ENCODE measurements around the gene STK40. TPM values are rescaled to one million over a fixed set of nuclear protein-coding genes. Genes with fewer than 3 reads are reported as not detected.

Gene STK40
- total RNA-seq, 1 experiment from 2014 or later, result 26.2 TPM

- Histone ChIP-seq H2BK120ac (ENCODE audit: low read depth, low read length, poor library complexity, severe bottlenecking) (no peak overlapping the region), H3K23me2 (ENCODE audit: insufficient read length, low read depth, low read length, poor library complexity, severe bottlenecking) (no peaks in the 10 kb centered on the region), H2BK12ac (ENCODE audit: insufficient read length, low read depth, low read length) (no peak overlapping the region), H3T11ph (ENCODE audit: low read length) (no peak overlapping the region), H3K56ac (ENCODE audit: insufficient read length, low read depth, low read length) (no peak overlapping the region), H4K5ac (ENCODE audit: insufficient read length, low read depth, low read length) (no peak overlapping the region), H3K14ac (ENCODE audit: insufficient read depth, low read length) (no peak overlapping the region), H2BK20ac (ENCODE audit: low read depth, low read length, poor library complexity, severe bottlenecking) (no peak overlapping the region), H4K20me1 (ENCODE audit: control insufficient read depth, insufficient read depth, insufficient read length) (no peaks in the 10 kb centered on the region), H3K18ac (ENCODE audit: insufficient read length, low read depth, low read length) (no peak overlapping the region), H3K27me3 (ENCODE audit: insufficient read depth, low read length) (no peaks in the 10 kb centered on the region), H2AK5ac (ENCODE audit: insufficient read length, low read length) (no peak overlapping the region), H3K27ac (ENCODE audit: insufficient read length, low read depth, low read length) (no peak overlapping the region), H3K4me2 (ENCODE audit: insufficient read depth, insufficient read length, low read length) (no peak overlapping the region), H3K9ac (ENCODE audit: extremely low read depth, insufficient read length, low read length) (no peak overlapping the region), H3K9me3 (ENCODE audit: control insufficient read depth, low read depth, low read length) (no peaks in the 10 kb centered on the region), H2AFZ (ENCODE audit: low read length) (no peak overlapping the region), H4K91ac (ENCODE audit: insufficient read length, low read depth, low read length) (no peak overlapping the region), H2BK15ac (ENCODE audit: low read depth, low read length) (no peak overlapping the region), H3K79me1 (ENCODE audit: insufficient read depth, low read depth, low read length, poor library complexity, severe bottlenecking) (no peaks in the 10 kb centered on the region), H3K4ac (ENCODE audit: low read depth, low read length) (no peak overlapping the region), H3K4me1 (ENCODE audit: insufficient read depth, low read length) (no peaks in the 10 kb centered on the region), H3K23ac (ENCODE audit: insufficient read length, low read depth, low read length) (no peak overlapping the region), H3K79me2 (ENCODE audit: insufficient read depth, low read length) (no peaks in the 10 kb centered on the region), H2BK5ac (ENCODE audit: insufficient read length, low read length) (no peak overlapping the region), H4K8ac (replicated peaks; ENCODE audit: insufficient read length, low read depth, low read length) (no peak overlapping the region)
- Mint-ChIP-seq H3K4me3 (no peak overlapping the region), H3K27ac (no peak overlapping the region), H3K4me1 (no peaks in the 10 kb centered on the region), H3K9me3 (no peaks in the 10 kb centered on the region), H3K27me3 (ENCODE audit: low read depth) (no peaks in the 10 kb centered on the region), H3K36me3 (ENCODE audit: insufficient read depth in 1 of 3, low read depth in 3 of 3) (peaks cover 11 to 38% (median 29%) of the 10 kb centered on the region in 3 experiments; a peak in 6 of 7 replicates)
- no peak for DNase-seq
- TF ChIP-seq CTCF (conservative IDR thresholded peaks at IDR 0.05), result no peak
- WGBS (ENCODE audit: extremely low coverage, insufficient read length, low lambda C conversion rate), result no CpG with 5 or more reads among the region's 7 CpGs
Observed at GRCh38 chr1:36345353-36345752, 40.4 kb downstream of the STK40 start.

All from H9 (cell line).